GM12878 (cell line): ENCODE results near the gene PI4K2A. TPM values are rescaled to one million over a fixed set of nuclear protein-coding genes. Genes with fewer than 3 reads are reported as not detected.

Experiments
- ATAC-seq: fragments of 200-7000 bp; cut with Tn5 transposase; 3 replicates; pipeline ENCODE4 v1.9.1; 2020; ENCODE audit warnings: mild to moderate bottlenecking, moderate library complexity
- BruUV-seq: library from RNA; stranded (reverse); fragments of 400-500 nt; replicated peaks from 2 replicates; lab custom pipeline; 2021; lab: Mats Ljungman, UMichigan
- CTCF ChIA-PET: fragments of 300-600 bp; sonication (Branson Sonifier 250); formaldehyde crosslinking; extraction: SDS; loops from one replicate; lab custom pipeline; 2021; ENCODE audit warnings: inconsistent platforms; lab: Yijun Ruan, JAX
- POLR2A ChIA-PET: fragments of 350-600 bp; formaldehyde crosslinking; extraction: SDS; loops from one replicate; lab custom pipeline; 2021; ENCODE audit warnings: inconsistent platforms; lab: Charles Lee
- RAD21 ChIA-PET: fragments of 300-600 bp; sonication (Branson Sonifier 250); formaldehyde crosslinking; loops from one replicate; lab custom pipeline; 2023; ENCODE audit warnings: antibody characterized with exemption; ENCODE audit not compliant: unreplicated experiment; lab: Charles Lee
- SMC1A ChIA-PET: fragments of 300-600 bp; sonication (Branson Sonifier 250); formaldehyde crosslinking; loops from one replicate; lab custom pipeline; 2023; ENCODE audit not compliant: unreplicated experiment, uncharacterized antibody; lab: Charles Lee
- DNase-seq: peaks from one replicate; pipeline ENCODE4 v3.0.0-alpha.2; 2011; ENCODE audit warnings: low read depth, low spot score
- FAIRE-seq: peaks from 3 replicates; lab custom pipeline; 2011; peaks lifted over from hg19 to GRCh38; lab: Jason Lieb, UNC
- H2AFZ ChIP-seq: 2 replicates; pipeline ENCODE4 v1.6.0; 2011; ENCODE audit warnings: low read depth, low read length, control low read depth; ENCODE audit not compliant: control insufficient read depth
- H3K27ac ChIP-seq: 2 replicates; pipeline ENCODE4 v1.5.1; 2011; ENCODE audit warnings: control low read depth; ENCODE audit not compliant: control insufficient read depth, insufficient read depth
- H3K27me3 ChIP-seq, 2 experiments: replicated peaks in 1 of 2; 2 replicates each; pipeline versions ENCODE4 v1.6.0 to v1.6.1; 2011; ENCODE audit warnings: low read length in 1 of 2; ENCODE audit not compliant: control insufficient read depth in 2 of 2, insufficient read depth in 2 of 2
- H3K36me3 ChIP-seq, 2 experiments: 2 replicates each; pipeline ENCODE4 v1.5.1; 2011; ENCODE audit warnings: low read length in 1 of 2; ENCODE audit not compliant: control insufficient read depth in 2 of 2, insufficient read depth in 2 of 2
- H3K4me1 ChIP-seq: 2 replicates; pipeline ENCODE4 v1.6.1; 2011; ENCODE audit warnings: mild to moderate bottlenecking, low read length, moderate library complexity, mixed read lengths; ENCODE audit not compliant: control insufficient read depth, insufficient read depth
- H3K4me2 ChIP-seq: 2 replicates; pipeline ENCODE4 v1.6.0; 2011; ENCODE audit warnings: control low read depth; ENCODE audit not compliant: control insufficient read depth, insufficient read depth
- H3K4me3 ChIP-seq: fragments of 200-600 bp; sonication (generic); 2 replicates; pipeline ENCODE4 v1.5.1; 2016
- H3K79me2 ChIP-seq: 2 replicates; pipeline ENCODE4 v1.6.0; 2011; ENCODE audit warnings: low read length; ENCODE audit not compliant: control insufficient read depth, insufficient read depth
- H3K9ac ChIP-seq: 2 replicates; pipeline ENCODE4 v1.8.0; 2011; ENCODE audit warnings: low read length, control low read depth, mixed read lengths; ENCODE audit not compliant: control insufficient read depth, insufficient read depth
- H3K9me3 ChIP-seq: replicated peaks from 3 replicates; pipeline ENCODE4 v1.5.1; 2011; ENCODE audit warnings: mild to moderate bottlenecking, low read length; ENCODE audit not compliant: control insufficient read depth, insufficient read depth
- H4K20me1 ChIP-seq: 2 replicates; pipeline ENCODE4 v1.6.0; 2011; ENCODE audit not compliant: control insufficient read depth, insufficient read depth
- BRCA1 ChIP-seq: IDR thresholded peaks from 2 replicates; pipeline ENCODE4 v1.6.1; 2011; ENCODE audit warnings: low read depth, low read length, improper control_type of control experiment
- CBX5 ChIP-seq: sonication (generic); IDR thresholded peaks from 2 replicates; pipeline ENCODE4 v1.6.1; 2016; ENCODE audit warnings: low read depth, moderate library complexity, mild to moderate bottlenecking, inconsistent platforms
- EP300 ChIP-seq, 2 experiments: fragments of 150-350 bp in 1 of 2; IDR thresholded peaks; 2 replicates each; pipeline ENCODE4 v1.6.1; 2011 to 2012; ENCODE audit warnings: low read depth in 2 of 2, low read length in 2 of 2, borderline replicate concordance in 1 of 2, improper control_type of control experiment in 1 of 2, inconsistent platforms in 1 of 2; ENCODE audit not compliant: control insufficient read depth in 1 of 2
- FOXK2 ChIP-seq: fragments of 450-650 bp; IDR thresholded peaks from 2 replicates; pipeline ENCODE4 v1.6.1; 2017; ENCODE audit warnings: mild to moderate bottlenecking, moderate library complexity
- MTA2 ChIP-seq: fragments of 450-650 bp; IDR thresholded peaks from 2 replicates; pipeline ENCODE4 v1.6.1; 2016; ENCODE audit warnings: low read depth, mild to moderate bottlenecking, moderate library complexity
- NR2C2 ChIP-seq: IDR thresholded peaks from 2 replicates; pipeline ENCODE4 v1.6.1; 2011; ENCODE audit warnings: borderline replicate concordance, low read depth; ENCODE audit not compliant: control insufficient read depth, insufficient read length
- RAD21 ChIP-seq: IDR thresholded peaks from 2 replicates; pipeline ENCODE4 v1.6.1; 2011; ENCODE audit warnings: mild to moderate bottlenecking, low read depth, low read length, moderate library complexity; ENCODE audit not compliant: insufficient read depth
- STAT3 ChIP-seq: IDR thresholded peaks from 2 replicates; pipeline ENCODE4 v1.6.1; 2011; ENCODE audit warnings: low read depth, low read length, improper control_type of control experiment
- ZSCAN29 ChIP-seq: fragments of 450-650 bp; IDR thresholded peaks from 2 replicates; pipeline ENCODE4 v1.6.1; 2017; ENCODE audit warnings: mild to moderate bottlenecking, moderate library complexity
- WGBS: methylation state at CpG from one replicate; pipeline ENCODE4 v1.1.6; 2016; ENCODE audit warnings: low lambda C conversion rate; ENCODE audit not compliant: insufficient replicate concordance, insufficient coverage; ENCODE audit errors: missing lambda C conversion rate; 5-methylcytosine and 5-hydroxymethylcytosine counted together
- in situ Hi-C: fragments of 300-500 bp; cut with MboI; formaldehyde crosslinking; loops from 9 replicates; pipeline ENCODE4 v1.14.3; 2018; ENCODE audit warnings: mixed read lengths
- intact Hi-C: fragments of 100-400 bp; cut with micrococcal nuclease; formaldehyde crosslinking; loops from one replicate; pipeline ENCODE4 v1.14.2; 2022; ENCODE audit not compliant: unreplicated experiment
- polyA plus RNA-seq, 11 experiments: library from polyadenylated mRNA; depleted of rRNA in 4 of 11; unstranded in 6 of 11; stranded (reverse) in 5 of 11; fragments of >200 nt; fragmentation: Nextera tagmentation in 4 of 11; fragmentation: Illumina TruSeq in 1 of 11; extraction: Ambion mirVana in 4 of 11; extraction: Trizol in 1 of 11; gene quantifications; 1 replicate in 1 of 11; 2 replicates in 10 of 11; pipeline versions ENCODE4 v1.2.1 to v1.2.3, GENCODE V29; 2011 to 2016; ENCODE audit warnings: inconsistent platforms in 2 of 11, missing spikeins in 2 of 11, low read depth in 1 of 11
- total RNA-seq, 4 experiments: library from RNA; depleted of rRNA in 3 of 4; stranded (reverse); fragments of >200 nt in 3 of 4; fragmentation: Illumina TruSeq in 1 of 4; extraction: Trizol in 1 of 4; gene quantifications; 2 replicates each; pipeline versions ENCODE4 v1.2.1 to v1.2.3, GENCODE V29; 2013 to 2021
- TF ChIP-seq, protein P1 (sequence below): fragments of 450-650 bp; IDR thresholded peaks from 2 replicates; pipeline ENCODE4 v1.6.1; 2018; ENCODE audit warnings: mild to moderate bottlenecking, low read depth, moderate library complexity; ENCODE audit not compliant: partially characterized antibody
- TF ChIP-seq, protein P2 (sequence below), 3 experiments: IDR thresholded peaks in 2 of 3; conservative IDR thresholded peaks in 1 of 3; 2 replicates each; pipeline ENCODE4 v1.5.1; 2011; ENCODE audit warnings: low read depth in 3 of 3, low read length in 3 of 3, mild to moderate bottlenecking in 3 of 3, control low read depth in 2 of 3, moderate library complexity in 2 of 3, inconsistent platforms in 1 of 3, mixed read lengths in 1 of 3; ENCODE audit not compliant: control insufficient read depth in 2 of 3, insufficient read depth in 1 of 3; ENCODE audit errors: extremely low read depth in 1 of 3
- TF ChIP-seq, protein P3 (sequence below): IDR thresholded peaks from 2 replicates; pipeline ENCODE4 v1.6.1; 2012; ENCODE audit warnings: low read depth, low read length, improper control_type of control experiment
- TF ChIP-seq, protein P4 (sequence below): fragments of 450-650 bp; formaldehyde crosslinking; IDR thresholded peaks from 2 replicates; pipeline ENCODE4 v1.4.0; 2022; ENCODE audit warnings: mild to moderate bottlenecking, moderate library complexity

PI4K2A gene
- total and polyA plus RNA-seq, 10 of the 15 experiments (the other 5 are each of a cell fraction or from before 2014, with no cell fraction given): 1.5 to 14.5 (median 10.0) TPM

DNA sequence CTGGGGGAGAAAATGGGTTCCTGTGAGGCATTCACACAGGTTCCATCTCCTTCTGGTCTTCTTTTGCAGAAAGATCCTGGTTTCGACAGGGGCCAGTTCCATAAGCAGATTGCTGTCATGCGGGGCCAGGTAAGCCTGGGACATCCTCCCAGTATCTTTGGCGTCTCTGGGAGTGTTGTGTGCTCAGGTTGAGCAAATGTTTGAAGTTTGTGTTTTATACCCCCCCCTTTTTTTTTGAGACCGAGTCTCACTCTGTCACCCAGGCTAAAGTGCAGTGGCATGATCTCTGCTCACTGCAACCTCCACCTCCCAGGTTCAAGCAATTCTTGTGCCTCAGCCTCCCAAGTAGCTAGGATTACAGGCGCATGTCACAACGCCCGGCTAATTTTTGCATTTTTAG lies 26.5 kb downstream of the PI4K2A start (continued):
- TF ChIP-seq, protein P1, sequence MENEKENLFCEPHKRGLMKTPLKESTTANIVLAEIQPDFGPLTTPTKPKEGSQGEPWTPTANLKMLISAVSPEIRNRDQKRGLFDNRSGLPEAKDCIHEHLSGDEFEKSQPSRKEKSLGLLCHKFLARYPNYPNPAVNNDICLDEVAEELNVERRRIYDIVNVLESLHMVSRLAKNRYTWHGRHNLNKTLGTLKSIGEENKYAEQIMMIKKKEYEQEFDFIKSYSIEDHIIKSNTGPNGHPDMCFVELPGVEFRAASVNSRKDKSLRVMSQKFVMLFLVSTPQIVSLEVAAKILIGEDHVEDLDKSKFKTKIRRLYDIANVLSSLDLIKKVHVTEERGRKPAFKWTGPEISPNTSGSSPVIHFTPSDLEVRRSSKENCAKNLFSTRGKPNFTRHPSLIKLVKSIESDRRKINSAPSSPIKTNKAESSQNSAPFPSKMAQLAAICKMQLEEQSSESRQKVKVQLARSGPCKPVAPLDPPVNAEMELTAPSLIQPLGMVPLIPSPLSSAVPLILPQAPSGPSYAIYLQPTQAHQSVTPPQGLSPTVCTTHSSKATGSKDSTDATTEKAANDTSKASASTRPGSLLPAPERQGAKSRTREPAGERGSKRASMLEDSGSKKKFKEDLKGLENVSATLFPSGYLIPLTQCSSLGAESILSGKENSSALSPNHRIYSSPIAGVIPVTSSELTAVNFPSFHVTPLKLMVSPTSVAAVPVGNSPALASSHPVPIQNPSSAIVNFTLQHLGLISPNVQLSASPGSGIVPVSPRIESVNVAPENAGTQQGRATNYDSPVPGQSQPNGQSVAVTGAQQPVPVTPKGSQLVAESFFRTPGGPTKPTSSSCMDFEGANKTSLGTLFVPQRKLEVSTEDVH: no peak
- TF ChIP-seq CBX5 (no peak), STAT3 (no peak), RAD21 (no peak)
- TF ChIP-seq, protein P2, sequence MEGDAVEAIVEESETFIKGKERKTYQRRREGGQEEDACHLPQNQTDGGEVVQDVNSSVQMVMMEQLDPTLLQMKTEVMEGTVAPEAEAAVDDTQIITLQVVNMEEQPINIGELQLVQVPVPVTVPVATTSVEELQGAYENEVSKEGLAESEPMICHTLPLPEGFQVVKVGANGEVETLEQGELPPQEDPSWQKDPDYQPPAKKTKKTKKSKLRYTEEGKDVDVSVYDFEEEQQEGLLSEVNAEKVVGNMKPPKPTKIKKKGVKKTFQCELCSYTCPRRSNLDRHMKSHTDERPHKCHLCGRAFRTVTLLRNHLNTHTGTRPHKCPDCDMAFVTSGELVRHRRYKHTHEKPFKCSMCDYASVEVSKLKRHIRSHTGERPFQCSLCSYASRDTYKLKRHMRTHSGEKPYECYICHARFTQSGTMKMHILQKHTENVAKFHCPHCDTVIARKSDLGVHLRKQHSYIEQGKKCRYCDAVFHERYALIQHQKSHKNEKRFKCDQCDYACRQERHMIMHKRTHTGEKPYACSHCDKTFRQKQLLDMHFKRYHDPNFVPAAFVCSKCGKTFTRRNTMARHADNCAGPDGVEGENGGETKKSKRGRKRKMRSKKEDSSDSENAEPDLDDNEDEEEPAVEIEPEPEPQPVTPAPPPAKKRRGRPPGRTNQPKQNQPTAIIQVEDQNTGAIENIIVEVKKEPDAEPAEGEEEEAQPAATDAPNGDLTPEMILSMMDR (IDR thresholded peaks at IDR 0.05 in 2 of 3, conservative IDR thresholded peaks at IDR 0.05 in 1 of 3; ENCODE audit: control insufficient read depth in 2 of 3, extremely low read depth in 1 of 3, insufficient read depth in 1 of 3, low read depth in 3 of 3, low read length in 3 of 3): no peak

DNA sequence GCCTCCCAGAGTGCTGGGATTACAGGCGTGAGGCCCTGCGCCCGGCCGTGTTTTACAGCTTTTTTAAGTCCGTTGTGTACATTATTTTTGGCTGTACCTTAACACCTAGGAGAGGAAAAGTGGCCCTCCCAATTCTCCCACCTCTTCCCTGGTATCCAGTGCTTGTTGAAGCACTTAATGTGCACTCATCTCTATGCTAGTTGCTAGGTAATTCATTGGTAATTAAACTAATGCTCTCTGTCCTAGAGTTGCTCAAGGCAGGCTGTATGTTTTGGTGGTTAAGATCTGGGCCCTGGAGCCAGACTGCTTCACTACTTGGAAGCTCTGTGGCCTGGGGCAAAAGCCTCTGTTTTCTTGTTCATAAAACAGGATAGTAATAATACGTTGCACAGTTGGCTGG lies 27.0 kb downstream of the PI4K2A start:
- H3K36me3 ChIP-seq: peaks cover 2 to 8% of the 10 kb centered on the region in 2 experiments
- in situ Hi-C loops (no loop called here), intact Hi-C loops (no loop called here)
- H3K4me3 ChIP-seq: no peak overlapping the region
- RAD21 ChIA-PET: no interaction called here
- H3K79me2 ChIP-seq: no peaks in the 10 kb centered on the region
- H3K4me1 ChIP-seq: no peaks in the 10 kb centered on the region
- no peak overlapping the region for H3K9ac ChIP-seq
- BruUV-seq: no TSS peak
- CTCF ChIA-PET: interaction anchor here (1.5 kb wide), 1 partner anchor 16 kb away, joined by 4 read pairs; no protein-coding TSS in a partner anchor
- no peaks in the 10 kb centered on the region for H3K9me3 ChIP-seq
- no peak for DNase-seq
- FAIRE-seq: no peak
- ATAC-seq: no peak
- no peak overlapping the region for H3K27ac ChIP-seq
- no peaks in the 10 kb centered on the region for H4K20me1 ChIP-seq
- SMC1A ChIA-PET: no interaction called here
- 86% methylated on average over 6 of the region's 6 CpGs for WGBS
- H3K27me3 ChIP-seq: no peaks in the 10 kb centered on the region
- no peak overlapping the region for H3K4me2 ChIP-seq
- H2AFZ ChIP-seq: no peak overlapping the region
- POLR2A ChIA-PET: no interaction called here
- no peak for TF ChIP-seq FOXK2
- no peak for TF ChIP-seq EP300 (IDR thresholded peaks at IDR 0.05; ENCODE audit: borderline replicate concordance in 1 of 2, control insufficient read depth in 1 of 2, low read depth in 2 of 2, low read length in 2 of 2)
- no peak for TF ChIP-seq BRCA1
- no peak for TF ChIP-seq NR2C2
- TF ChIP-seq ZSCAN29: no peak
- TF ChIP-seq, protein P3, sequence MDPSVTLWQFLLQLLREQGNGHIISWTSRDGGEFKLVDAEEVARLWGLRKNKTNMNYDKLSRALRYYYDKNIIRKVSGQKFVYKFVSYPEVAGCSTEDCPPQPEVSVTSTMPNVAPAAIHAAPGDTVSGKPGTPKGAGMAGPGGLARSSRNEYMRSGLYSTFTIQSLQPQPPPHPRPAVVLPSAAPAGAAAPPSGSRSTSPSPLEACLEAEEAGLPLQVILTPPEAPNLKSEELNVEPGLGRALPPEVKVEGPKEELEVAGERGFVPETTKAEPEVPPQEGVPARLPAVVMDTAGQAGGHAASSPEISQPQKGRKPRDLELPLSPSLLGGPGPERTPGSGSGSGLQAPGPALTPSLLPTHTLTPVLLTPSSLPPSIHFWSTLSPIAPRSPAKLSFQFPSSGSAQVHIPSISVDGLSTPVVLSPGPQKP: no peak
- TF ChIP-seq, protein P4, sequence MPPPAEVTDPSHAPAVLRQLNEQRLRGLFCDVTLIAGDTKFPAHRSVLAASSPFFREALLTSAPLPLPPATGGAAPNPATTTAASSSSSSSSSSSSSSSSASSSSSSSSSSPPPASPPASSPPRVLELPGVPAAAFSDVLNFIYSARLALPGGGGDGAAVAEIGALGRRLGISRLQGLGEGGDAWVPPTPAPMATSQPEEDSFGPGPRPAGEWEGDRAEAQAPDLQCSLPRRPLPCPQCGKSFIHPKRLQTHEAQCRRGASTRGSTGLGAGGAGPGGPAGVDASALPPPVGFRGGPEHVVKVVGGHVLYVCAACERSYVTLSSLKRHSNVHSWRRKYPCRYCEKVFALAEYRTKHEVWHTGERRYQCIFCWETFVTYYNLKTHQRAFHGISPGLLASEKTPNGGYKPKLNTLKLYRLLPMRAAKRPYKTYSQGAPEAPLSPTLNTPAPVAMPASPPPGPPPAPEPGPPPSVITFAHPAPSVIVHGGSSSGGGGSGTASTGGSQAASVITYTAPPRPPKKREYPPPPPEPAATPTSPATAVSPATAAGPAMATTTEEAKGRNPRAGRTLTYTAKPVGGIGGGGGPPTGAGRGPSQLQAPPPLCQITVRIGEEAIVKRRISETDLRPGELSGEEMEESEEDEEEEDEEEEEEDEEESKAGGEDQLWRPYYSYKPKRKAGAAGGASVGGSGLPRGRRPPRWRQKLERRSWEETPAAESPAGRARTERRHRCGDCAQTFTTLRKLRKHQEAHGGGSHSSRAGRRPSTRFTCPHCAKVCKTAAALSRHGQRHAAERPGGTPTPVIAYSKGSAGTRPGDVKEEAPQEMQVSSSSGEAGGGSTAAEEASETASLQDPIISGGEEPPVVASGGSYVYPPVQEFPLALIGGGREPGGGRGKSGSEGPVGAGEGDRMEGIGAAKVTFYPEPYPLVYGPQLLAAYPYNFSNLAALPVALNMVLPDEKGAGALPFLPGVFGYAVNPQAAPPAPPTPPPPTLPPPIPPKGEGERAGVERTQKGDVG (CRISPR knock-in tag): no peak
- TF ChIP-seq MTA2: no peak
